Liver (tissue), 3 donors: ENCODE measurements around the gene TYRP1.

Experiments
- EGR1 ChIP-seq, 2 donors: IDR thresholded peaks; 2 replicates each; pipeline ENCODE4 v1.6.1; 2016 to 2018; ENCODE audit warnings: antibody characterized with exemption in 2 of 2, low read depth in 2 of 2
- FOXA1 ChIP-seq: IDR thresholded peaks from 2 replicates; pipeline ENCODE4 v1.6.1; 2016; ENCODE audit warnings: antibody characterized with exemption
- GABPA ChIP-seq, 2 donors: IDR thresholded peaks in 1 of 2; conservative IDR thresholded peaks in 1 of 2; 2 replicates each; pipeline ENCODE4 v1.6.1; 2016; ENCODE audit warnings: antibody characterized with exemption in 2 of 2, mild to moderate bottlenecking in 1 of 2, moderate library complexity in 1 of 2
- RAD21 ChIP-seq, 2 donors: IDR thresholded peaks; 2 replicates each; pipeline ENCODE4 v1.6.1; 2016; ENCODE audit warnings: antibody characterized with exemption in 2 of 2, mild to moderate bottlenecking in 2 of 2
- RXRA ChIP-seq, 2 donors: IDR thresholded peaks; 2 replicates each; pipeline ENCODE4 v1.6.1; 2017 to 2018; ENCODE audit warnings: antibody characterized with exemption in 2 of 2, mild to moderate bottlenecking in 1 of 2
- TAF1 ChIP-seq: conservative IDR thresholded peaks from 2 replicates; pipeline ENCODE4 v1.6.1; 2016; ENCODE audit warnings: antibody characterized with exemption, mild to moderate bottlenecking
- TF ChIP-seq, protein P1 (sequence below): fragments of 150-350 bp; IDR thresholded peaks from 2 replicates; pipeline ENCODE4 v1.5.1; 2017; ENCODE audit warnings: improper control_type of control experiment, low read depth, low read length; ENCODE audit not compliant: missing input control
- TF ChIP-seq, protein P2 (sequence below): IDR thresholded peaks from 2 replicates; pipeline ENCODE4 v1.6.1; 2016; ENCODE audit warnings: antibody characterized with exemption
- TF ChIP-seq, protein P3 (sequence below): IDR thresholded peaks from 2 replicates; pipeline ENCODE4 v1.6.1; 2016; ENCODE audit warnings: antibody characterized with exemption
- donor health status: healthy.
- donor health status: healthy.

DNA sequence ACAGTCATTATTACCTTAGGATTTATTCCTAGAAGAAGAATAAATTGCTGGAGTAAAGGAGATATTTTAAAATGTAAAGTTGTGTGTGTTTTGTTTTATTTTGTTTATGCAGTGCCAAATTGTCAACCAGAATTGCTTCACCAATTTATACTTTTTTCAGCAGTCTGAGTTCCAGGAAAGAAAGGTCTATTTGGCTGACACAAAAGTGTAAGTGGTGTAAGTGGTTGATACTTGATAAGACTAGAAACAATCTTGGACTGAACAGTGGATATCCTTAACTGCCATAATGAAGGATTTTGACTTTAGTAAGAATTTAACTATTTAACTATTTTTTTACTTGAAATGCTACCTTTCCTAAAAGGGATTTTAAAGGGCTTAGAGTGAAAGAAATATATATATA is 37.7 kb downstream of the TYRP1 start:
- TF ChIP-seq EGR1 (IDR thresholded peaks at IDR 0.05; ENCODE audit: low read depth in 2 of 2) (no peak), GABPA (IDR thresholded peaks at IDR 0.05 in 1 of 2, conservative IDR thresholded peaks at IDR 0.05 in 1 of 2) (no peak), FOXA1 (no peak), TAF1 (no peak), RAD21 (IDR thresholded peaks at IDR 0.05) (no peak), RXRA (IDR thresholded peaks at IDR 0.05) (no peak)
- TF ChIP-seq, protein P1, sequence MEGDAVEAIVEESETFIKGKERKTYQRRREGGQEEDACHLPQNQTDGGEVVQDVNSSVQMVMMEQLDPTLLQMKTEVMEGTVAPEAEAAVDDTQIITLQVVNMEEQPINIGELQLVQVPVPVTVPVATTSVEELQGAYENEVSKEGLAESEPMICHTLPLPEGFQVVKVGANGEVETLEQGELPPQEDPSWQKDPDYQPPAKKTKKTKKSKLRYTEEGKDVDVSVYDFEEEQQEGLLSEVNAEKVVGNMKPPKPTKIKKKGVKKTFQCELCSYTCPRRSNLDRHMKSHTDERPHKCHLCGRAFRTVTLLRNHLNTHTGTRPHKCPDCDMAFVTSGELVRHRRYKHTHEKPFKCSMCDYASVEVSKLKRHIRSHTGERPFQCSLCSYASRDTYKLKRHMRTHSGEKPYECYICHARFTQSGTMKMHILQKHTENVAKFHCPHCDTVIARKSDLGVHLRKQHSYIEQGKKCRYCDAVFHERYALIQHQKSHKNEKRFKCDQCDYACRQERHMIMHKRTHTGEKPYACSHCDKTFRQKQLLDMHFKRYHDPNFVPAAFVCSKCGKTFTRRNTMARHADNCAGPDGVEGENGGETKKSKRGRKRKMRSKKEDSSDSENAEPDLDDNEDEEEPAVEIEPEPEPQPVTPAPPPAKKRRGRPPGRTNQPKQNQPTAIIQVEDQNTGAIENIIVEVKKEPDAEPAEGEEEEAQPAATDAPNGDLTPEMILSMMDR: no peak
- TF ChIP-seq, protein P2, sequence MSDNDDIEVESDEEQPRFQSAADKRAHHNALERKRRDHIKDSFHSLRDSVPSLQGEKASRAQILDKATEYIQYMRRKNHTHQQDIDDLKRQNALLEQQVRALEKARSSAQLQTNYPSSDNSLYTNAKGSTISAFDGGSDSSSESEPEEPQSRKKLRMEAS: no peak
- TF ChIP-seq, protein P3, sequence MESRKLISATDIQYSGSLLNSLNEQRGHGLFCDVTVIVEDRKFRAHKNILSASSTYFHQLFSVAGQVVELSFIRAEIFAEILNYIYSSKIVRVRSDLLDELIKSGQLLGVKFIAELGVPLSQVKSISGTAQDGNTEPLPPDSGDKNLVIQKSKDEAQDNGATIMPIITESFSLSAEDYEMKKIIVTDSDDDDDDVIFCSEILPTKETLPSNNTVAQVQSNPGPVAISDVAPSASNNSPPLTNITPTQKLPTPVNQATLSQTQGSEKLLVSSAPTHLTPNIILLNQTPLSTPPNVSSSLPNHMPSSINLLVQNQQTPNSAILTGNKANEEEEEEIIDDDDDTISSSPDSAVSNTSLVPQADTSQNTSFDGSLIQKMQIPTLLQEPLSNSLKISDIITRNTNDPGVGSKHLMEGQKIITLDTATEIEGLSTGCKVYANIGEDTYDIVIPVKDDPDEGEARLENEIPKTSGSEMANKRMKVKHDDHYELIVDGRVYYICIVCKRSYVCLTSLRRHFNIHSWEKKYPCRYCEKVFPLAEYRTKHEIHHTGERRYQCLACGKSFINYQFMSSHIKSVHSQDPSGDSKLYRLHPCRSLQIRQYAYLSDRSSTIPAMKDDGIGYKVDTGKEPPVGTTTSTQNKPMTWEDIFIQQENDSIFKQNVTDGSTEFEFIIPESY: no peak
